Colonic mucosa (tissue), 4 donors: ENCODE results near the gene DNAJB4. TPM values are rescaled to one million over a fixed set of nuclear protein-coding genes. Genes with fewer than 3 reads are reported as not detected.
"Not testable (repeated sequence)": the region's sequence is repeated elsewhere in the genome, so short reads cannot be mapped to it uniquely, and the experiment has no call there.

ENCODE experiments used
- DNase-seq: peaks from one replicate; pipeline ENCODE4 v3.0.0-alpha.2; 2020
- H3K27ac ChIP-seq: fragments of 200-600 bp; one replicate; pipeline ENCODE4 v1.8.0; 2021
- H3K27me3 ChIP-seq: fragments of 200-600 bp; one replicate; pipeline ENCODE4 v1.8.0; 2021
- H3K36me3 ChIP-seq: fragments of 200-600 bp; one replicate; pipeline ENCODE4 v1.8.0; 2021
- H3K4me1 ChIP-seq: fragments of 200-600 bp; one replicate; pipeline ENCODE4 v1.8.0; 2021; ENCODE audit warnings: mild to moderate bottlenecking
- H3K4me3 ChIP-seq: fragments of 200-600 bp; one replicate; pipeline ENCODE4 v1.8.0; 2021
- H3K9ac ChIP-seq, 2 donors: one replicate each; pipeline ENCODE4 v1.7.0; 2013; ENCODE audit warnings: control low read depth in 2 of 2, low read depth in 2 of 2, low read length in 2 of 2
- H3K9me3 ChIP-seq: fragments of 200-600 bp; one replicate; pipeline ENCODE4 v1.8.0; 2021
- CTCF ChIP-seq: fragments of 200-600 bp; IDR thresholded peaks from one replicate; pipeline ENCODE4 v1.8.0; 2022; ENCODE audit warnings: antibody characterized with exemption, mild to moderate bottlenecking
- intact Hi-C: fragments of 100-400 bp; cut with DNase I; formaldehyde crosslinking; loops from one replicate; pipeline ENCODE4 v1.14.1; 2022
- total RNA-seq, 2 donors: library from RNA; stranded (reverse); fragmentation: NEBNext Ultra II Directional in 1 of 2; extraction: Animal tissue kit (Norgen Biotek cat#: 25700) in 1 of 2; gene quantifications; one replicate each; pipeline ENCODE4 v1.2.1, GENCODE V29; 2021
- donor health status: healthy.
- donor health status: DM: no; HTN: no; CAD: no.
- donor health status: DM: no; HTN: no; CAD: no.

The DNAJB4 gene
- total RNA-seq, 2 donors from 2014 or later = 12.2 to 29.3 TPM

GRCh38 chr1:78019024-78019423 lies 14.3 kb downstream of the DNAJB4 start:
- Histone ChIP-seq H3K9ac (no peak overlapping the region), H3K9me3 (no peaks in the 10 kb centered on the region), H3K27me3 (no peaks in the 10 kb centered on the region), H3K4me3 (no peak overlapping the region), H3K4me1 (no peaks in the 10 kb centered on the region), H3K27ac (no peak overlapping the region), H3K36me3 (no peaks in the 10 kb centered on the region)
- TF ChIP-seq CTCF = no peak
- intact Hi-C loops = no loop called here
- no peak for DNase-seq

- H3K9me3 ChIP-seq, H3K4me1 ChIP-seq, DNase-seq, H3K4me3 ChIP-seq, H3K27me3 ChIP-seq, intact Hi-C loops, H3K9ac ChIP-seq, H3K27ac ChIP-seq, H3K36me3 ChIP-seq: not testable (repeated sequence)
Measured at GRCh38 chr1:78021134-78021533, 16.4 kb downstream of the DNAJB4 start.

GRCh38 chr1:78029793-78030192 lies 25.1 kb downstream of the DNAJB4 start:
- Histone ChIP-seq H3K4me1 (no peaks in the 10 kb centered on the region), H3K27me3 (no peaks in the 10 kb centered on the region), H3K4me3 (no peak overlapping the region), H3K9ac (no peak overlapping the region), H3K36me3 (no peaks in the 10 kb centered on the region), H3K9me3 (no peaks in the 10 kb centered on the region), H3K27ac (no peak overlapping the region)
- no peak for TF ChIP-seq CTCF
- DNase-seq = no peak
- intact Hi-C loops = no loop called here

GRCh38 chr1:78032996-78033796 lies 28.5 kb downstream of the DNAJB4 start:
- Histone ChIP-seq H3K27me3 (no peaks in the 10 kb centered on the region), H3K4me3 (no peak overlapping the region), H3K4me1 (no peaks in the 10 kb centered on the region), H3K27ac (no peak overlapping the region), H3K9ac (no peak overlapping the region), H3K9me3 (no peaks in the 10 kb centered on the region), H3K36me3 (no peaks in the 10 kb centered on the region)
- intact Hi-C loops = no loop called here
- no peak for TF ChIP-seq CTCF
- no peak for DNase-seq

- H3K27me3 ChIP-seq = no peaks in the 10 kb centered on the region
- H3K4me3 ChIP-seq = no peak overlapping the region
- H3K4me1 ChIP-seq = no peaks in the 10 kb centered on the region
- TF ChIP-seq CTCF = no peak
- intact Hi-C loops = no loop called here
- H3K9me3 ChIP-seq = no peaks in the 10 kb centered on the region
- no peak for DNase-seq
- H3K9ac ChIP-seq = no peak overlapping the region
- no peak overlapping the region for H3K27ac ChIP-seq
- H3K36me3 ChIP-seq = no peaks in the 10 kb centered on the region
Measured at GRCh38 chr1:78033797-78034172, 29.0 kb downstream of the DNAJB4 start.

- no peak overlapping the region for H3K27ac ChIP-seq
- H3K36me3 ChIP-seq = no peaks in the 10 kb centered on the region
- H3K4me3 ChIP-seq = no peak overlapping the region
- intact Hi-C loops = no loop called here
- no peaks in the 10 kb centered on the region for H3K27me3 ChIP-seq
- no peaks in the 10 kb centered on the region for H3K9me3 ChIP-seq
- H3K4me1 ChIP-seq = no peaks in the 10 kb centered on the region
- no peak for TF ChIP-seq CTCF
- DNase-seq = no peak
- H3K9ac ChIP-seq = no peak overlapping the region
Measured at GRCh38 chr1:78035121-78035520, 30.4 kb downstream of the DNAJB4 start.
